ENCODE data around the gene IL26.
A peak's percentile ranks its signal among the peaks of the same experiment; 100 is the strongest.

Gene IL26

GRCh38 chr12:68225576-68226476 is at the start of gene IL26:
TSS of gene IL26 (minus strand) at chr12:68225810. CDS start at chr12:68225756, 54 bp downstream.
- no peak within 1 kb of the TSS for H3K4me3 ChIP-seq (replicated peaks in 1 of 2; ENCODE audit: low read depth in 2 of 2, low read length in 2 of 2)
- TF ChIP-seq CTCF (IDR thresholded peaks at IDR 0.05; ENCODE audit: low read depth, low read length) = no peak
- peak in 1 of 2 donors; percentile 47 for DNase-seq (ENCODE audit: low read depth in 2 of 2)

- TF ChIP-seq CTCF (IDR thresholded peaks at IDR 0.05; ENCODE audit: low read depth, low read length) = no peak
- DNase-seq (ENCODE audit: low read depth in 2 of 2) = no peak
- no peak overlapping the region for H3K4me3 ChIP-seq (replicated peaks in 1 of 2; ENCODE audit: low read depth in 2 of 2, low read length in 2 of 2)
Observed at GRCh38 chr12:68272732-68273131, 47.1 kb upstream of the IL26 start.

- no peak for TF ChIP-seq CTCF (IDR thresholded peaks at IDR 0.05; ENCODE audit: low read depth, low read length)
Observed at GRCh38 chr12:68271346-68271745, 45.7 kb upstream of the IL26 start.

GRCh38 chr12:68270358-68270757 is 44.7 kb upstream of the IL26 start:
- DNase-seq (ENCODE audit: low read depth in 2 of 2) = no peak
- TF ChIP-seq CTCF (IDR thresholded peaks at IDR 0.05; ENCODE audit: low read depth, low read length) = no peak
- H3K4me3 ChIP-seq (replicated peaks in 1 of 2; ENCODE audit: low read depth in 2 of 2, low read length in 2 of 2) = no peak overlapping the region

More at GRCh38 chr12:68271346-68271745, 45.7 kb upstream of the IL26 start:
- peak; percentile 75 to 85 for DNase-seq (ENCODE audit: low read depth in 2 of 2)
- no peak overlapping the region for H3K4me3 ChIP-seq (replicated peaks in 1 of 2; ENCODE audit: low read depth in 2 of 2, low read length in 2 of 2)

- TF ChIP-seq CTCF (IDR thresholded peaks at IDR 0.05; ENCODE audit: low read depth, low read length) = no peak
- no peak overlapping the region for H3K4me3 ChIP-seq (replicated peaks in 1 of 2; ENCODE audit: low read depth in 2 of 2, low read length in 2 of 2)
Observed at GRCh38 chr12:68269779-68270178, 44.2 kb upstream of the IL26 start.

GRCh38 chr12:68268967-68269366 is 43.4 kb upstream of the IL26 start:
- no peak for DNase-seq (ENCODE audit: low read depth in 2 of 2)
- no peak for TF ChIP-seq CTCF (IDR thresholded peaks at IDR 0.05; ENCODE audit: low read depth, low read length)
- H3K4me3 ChIP-seq (replicated peaks in 1 of 2; ENCODE audit: low read depth in 2 of 2, low read length in 2 of 2) = no peak overlapping the region

More at GRCh38 chr12:68269779-68270178, 44.2 kb upstream of the IL26 start:
- DNase-seq (ENCODE audit: low read depth in 2 of 2) = no peak
